ENCODE results near the gene CCDC89. TPM values are rescaled to one million over a fixed set of nuclear protein-coding genes. Genes with fewer than 3 reads are reported as not detected.
A peak's percentile ranks its signal among the peaks of the same experiment; 100 is the strongest.

The CCDC89 gene
- total and polyA plus RNA-seq, 9 of the 15 experiments (the other 6 are each of a cell fraction or from before 2014, with no cell fraction given): 0.07 to 0.09 TPM; not detected in 7

- TF ChIP-seq AFF4 (CRISPR knock-in tag; IDR thresholded peaks at IDR 0.05) (peak; percentile 62; the same call in 1 of the 2 replicates), GABPA (tag; conservative IDR thresholded peaks at IDR 0.05; ENCODE audit: low read depth) (peak; percentile 90), DACH1 (IDR thresholded peaks at IDR 0.05; ENCODE audit: partially characterized antibody) (peak; percentile 19), TEAD1 (CRISPR knock-in tag; IDR thresholded peaks at IDR 0.05) (peak in 1 of 2 experiments; percentile 15; a peak in 1 of 4 replicates), ZNF584 (CRISPR knock-in tag; IDR thresholded peaks at IDR 0.05; ENCODE audit: low read depth) (peak; percentile 56; the same call in 1 of the 2 replicates), MYC (IDR thresholded peaks at IDR 0.05; ENCODE audit: low read depth, low read length) (peak; percentile 79), MYC (CRISPR knock-in tag; IDR thresholded peaks at IDR 0.05; ENCODE audit: borderline replicate concordance, low read depth) (peak; percentile 96), HDAC3 (IDR thresholded peaks at IDR 0.05; ENCODE audit: borderline replicate concordance, partially characterized antibody) (peak; percentile 22), PHB (CRISPR knock-in tag; IDR thresholded peaks at IDR 0.05) (peak; percentile 65; the same call in 1 of the 2 replicates), MNT (conservative IDR thresholded peaks at IDR 0.05) (peak; percentile 56 to 57; a peak in 3 of 4 replicates), ZBTB7A (IDR thresholded peaks at IDR 0.05; ENCODE audit: borderline replicate concordance, control insufficient read depth, low read depth, low read length) (peak; percentile 67; the same call in 1 of the 2 replicates)
- TF ChIP-seq, protein P1, sequence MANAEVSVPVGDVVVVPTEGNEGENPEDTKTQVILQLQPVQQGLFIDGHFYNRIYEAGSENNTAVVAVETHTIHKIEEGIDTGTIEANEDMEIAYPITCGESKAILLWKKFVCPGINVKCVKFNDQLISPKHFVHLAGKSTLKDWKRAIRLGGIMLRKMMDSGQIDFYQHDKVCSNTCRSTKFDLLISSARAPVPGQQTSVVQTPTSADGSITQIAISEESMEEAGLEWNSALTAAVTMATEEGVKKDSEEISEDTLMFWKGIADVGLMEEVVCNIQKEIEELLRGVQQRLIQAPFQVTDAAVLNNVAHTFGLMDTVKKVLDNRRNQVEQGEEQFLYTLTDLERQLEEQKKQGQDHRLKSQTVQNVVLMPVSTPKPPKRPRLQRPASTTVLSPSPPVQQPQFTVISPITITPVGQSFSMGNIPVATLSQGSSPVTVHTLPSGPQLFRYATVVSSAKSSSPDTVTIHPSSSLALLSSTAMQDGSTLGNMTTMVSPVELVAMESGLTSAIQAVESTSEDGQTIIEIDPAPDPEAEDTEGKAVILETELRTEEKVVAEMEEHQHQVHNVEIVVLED (CRISPR knock-in tag; IDR thresholded peaks at IDR 0.05): peak; percentile 38
- TF ChIP-seq, protein P2, sequence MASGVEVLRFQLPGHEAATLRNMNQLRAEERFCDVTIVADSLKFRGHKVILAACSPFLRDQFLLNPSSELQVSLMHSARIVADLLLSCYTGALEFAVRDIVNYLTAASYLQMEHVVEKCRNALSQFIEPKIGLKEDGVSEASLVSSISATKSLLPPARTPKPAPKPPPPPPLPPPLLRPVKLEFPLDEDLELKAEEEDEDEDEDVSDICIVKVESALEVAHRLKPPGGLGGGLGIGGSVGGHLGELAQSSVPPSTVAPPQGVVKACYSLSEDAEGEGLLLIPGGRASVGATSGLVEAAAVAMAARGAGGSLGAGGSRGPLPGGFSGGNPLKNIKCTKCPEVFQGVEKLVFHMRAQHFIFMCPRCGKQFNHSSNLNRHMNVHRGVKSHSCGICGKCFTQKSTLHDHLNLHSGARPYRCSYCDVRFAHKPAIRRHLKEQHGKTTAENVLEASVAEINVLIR (CRISPR knock-in tag; IDR thresholded peaks at IDR 0.05): 0 out of 2 replicates have a peak, but pooled peaks have one; percentile 14
- TF ChIP-seq, protein P3, sequence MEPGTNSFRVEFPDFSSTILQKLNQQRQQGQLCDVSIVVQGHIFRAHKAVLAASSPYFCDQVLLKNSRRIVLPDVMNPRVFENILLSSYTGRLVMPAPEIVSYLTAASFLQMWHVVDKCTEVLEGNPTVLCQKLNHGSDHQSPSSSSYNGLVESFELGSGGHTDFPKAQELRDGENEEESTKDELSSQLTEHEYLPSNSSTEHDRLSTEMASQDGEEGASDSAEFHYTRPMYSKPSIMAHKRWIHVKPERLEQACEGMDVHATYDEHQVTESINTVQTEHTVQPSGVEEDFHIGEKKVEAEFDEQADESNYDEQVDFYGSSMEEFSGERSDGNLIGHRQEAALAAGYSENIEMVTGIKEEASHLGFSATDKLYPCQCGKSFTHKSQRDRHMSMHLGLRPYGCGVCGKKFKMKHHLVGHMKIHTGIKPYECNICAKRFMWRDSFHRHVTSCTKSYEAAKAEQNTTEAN (CRISPR knock-in tag; IDR thresholded peaks at IDR 0.05): 0 out of 2 replicates have a peak, but pooled peaks have one; percentile 3
These were observed 21.1 kb downstream of the CCDC89 start, which contains the start of gene CREBZF (continued) for GRCh38 chr11:85664615-85665481.
